Parathyroid adenoma (tissue), 2 donors: ENCODE measurements around the gene DYNC2LI1.

Source experiments
- H2AFZ ChIP-seq: fragments of 300-600 bp; sonication (generic); one replicate; pipeline ENCODE4 v1.7.0; 2017; ENCODE audit warnings: antibody characterized with exemption, mild to moderate bottlenecking
- H3K27ac ChIP-seq: fragments of 300-600 bp; sonication (generic); one replicate; pipeline ENCODE4 v1.7.0; 2017
- H3K27me3 ChIP-seq: fragments of 300-600 bp; sonication (generic); one replicate; pipeline ENCODE4 v1.7.0; 2017; ENCODE audit warnings: low read length; ENCODE audit not compliant: control insufficient read depth, insufficient read depth
- H3K36me3 ChIP-seq: fragments of 300-600 bp; sonication (generic); one replicate; pipeline ENCODE4 v1.7.0; 2017; ENCODE audit warnings: low read length; ENCODE audit not compliant: control insufficient read depth, insufficient read depth
- H3K4me1 ChIP-seq: fragments of 300-600 bp; sonication (generic); one replicate; pipeline ENCODE4 v1.7.0; 2017; ENCODE audit warnings: control low read depth
- H3K4me2 ChIP-seq: fragments of 300-600 bp; sonication (generic); one replicate; pipeline ENCODE4 v1.7.0; 2017; ENCODE audit warnings: low read length
- H3K4me3 ChIP-seq: fragments of 300-600 bp; sonication (generic); one replicate; pipeline ENCODE4 v1.7.0; 2017; ENCODE audit warnings: low read depth, low read length
- H3K79me2 ChIP-seq: fragments of 300-600 bp; sonication (generic); one replicate; pipeline ENCODE4 v1.7.0; 2017; ENCODE audit warnings: control low read depth
- H3K9ac ChIP-seq: fragments of 300-600 bp; sonication (generic); one replicate; pipeline ENCODE4 v1.7.0; 2017; ENCODE audit warnings: mild to moderate bottlenecking
- H3K9me3 ChIP-seq: fragments of 300-600 bp; sonication (generic); one replicate; pipeline ENCODE4 v1.7.0; 2017; ENCODE audit warnings: low read length; ENCODE audit not compliant: control insufficient read depth
- CTCF ChIP-seq: fragments of 300-600 bp; sonication (generic); IDR thresholded peaks from one replicate; pipeline ENCODE4 v1.7.0; 2017; ENCODE audit warnings: antibody characterized with exemption, mild to moderate bottlenecking
- donor health status: primary hyperparathyroidism.

The DYNC2LI1 gene

GRCh38 chr2:43776324-43776723, 2.5 kb downstream of the DYNC2LI1 start:
- no peak overlapping the region for H3K4me2 ChIP-seq
- H3K9ac ChIP-seq: no peak overlapping the region
- H2AFZ ChIP-seq: no peak overlapping the region
- H3K4me3 ChIP-seq: no peak overlapping the region
- no peak for TF ChIP-seq CTCF
- H3K27me3 ChIP-seq: no peaks in the 10 kb centered on the region
- H3K27ac ChIP-seq: no peak overlapping the region
- no peaks in the 10 kb centered on the region for H3K9me3 ChIP-seq
- H3K4me1 ChIP-seq: peaks cover 5% of the 10 kb centered on the region
- H3K36me3 ChIP-seq: no peaks in the 10 kb centered on the region
- H3K79me2 ChIP-seq: peaks cover 3% of the 10 kb centered on the region

DNA sequence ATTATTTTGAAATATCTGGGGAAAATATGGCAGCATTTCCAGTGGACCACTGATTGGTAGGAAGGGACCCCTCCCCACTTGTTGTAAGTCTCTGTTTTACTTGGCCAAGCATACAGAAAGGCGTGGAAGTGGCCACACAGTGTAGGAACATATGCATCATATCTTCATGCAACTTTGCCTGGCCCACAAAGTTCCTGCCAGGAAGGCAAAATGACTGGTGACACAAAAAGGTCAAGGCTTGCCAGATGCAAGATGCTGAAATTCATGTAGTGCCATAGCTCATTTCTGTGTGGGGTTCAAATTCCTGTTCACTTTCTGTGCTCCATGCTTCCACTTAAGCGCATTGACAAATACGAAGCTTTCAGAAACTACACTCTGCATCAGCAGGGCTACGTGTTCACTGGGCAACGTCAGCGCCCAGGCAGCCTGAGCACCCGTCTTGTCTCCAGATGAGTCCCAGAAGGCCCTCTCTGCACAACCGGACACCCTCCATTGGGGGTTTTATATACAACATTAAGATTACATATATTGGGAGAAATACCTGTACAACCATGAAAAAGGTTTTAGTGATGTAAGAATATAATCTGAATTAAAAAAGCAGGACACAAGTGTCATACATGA, 3.6 kb downstream of the DYNC2LI1 start:
- no peaks in the 10 kb centered on the region for H3K9me3 ChIP-seq
- H2AFZ ChIP-seq: no peak overlapping the region
- H3K27me3 ChIP-seq: no peaks in the 10 kb centered on the region
- peaks cover 3% of the 10 kb centered on the region for H3K79me2 ChIP-seq
- H3K4me2 ChIP-seq: no peak overlapping the region
- TF ChIP-seq CTCF: no peak
- no peak overlapping the region for H3K9ac ChIP-seq
- no peaks in the 10 kb centered on the region for H3K36me3 ChIP-seq
- H3K4me1 ChIP-seq: peaks cover 5% of the 10 kb centered on the region
- H3K27ac ChIP-seq: no peak overlapping the region
- no peak overlapping the region for H3K4me3 ChIP-seq

GRCh38 chr2:43778233-43778632, 4.4 kb downstream of the DYNC2LI1 start:
- Histone ChIP-seq H3K4me2 (no peak overlapping the region), H3K4me1 (peaks cover 5% of the 10 kb centered on the region), H3K27ac (no peak overlapping the region), H3K79me2 (peaks cover 3% of the 10 kb centered on the region), H3K9ac (no peak overlapping the region), H3K9me3 (no peaks in the 10 kb centered on the region), H3K27me3 (no peaks in the 10 kb centered on the region), H3K36me3 (no peaks in the 10 kb centered on the region), H3K4me3 (no peak overlapping the region), H2AFZ (no peak overlapping the region)
- TF ChIP-seq CTCF: no peak

DNA sequence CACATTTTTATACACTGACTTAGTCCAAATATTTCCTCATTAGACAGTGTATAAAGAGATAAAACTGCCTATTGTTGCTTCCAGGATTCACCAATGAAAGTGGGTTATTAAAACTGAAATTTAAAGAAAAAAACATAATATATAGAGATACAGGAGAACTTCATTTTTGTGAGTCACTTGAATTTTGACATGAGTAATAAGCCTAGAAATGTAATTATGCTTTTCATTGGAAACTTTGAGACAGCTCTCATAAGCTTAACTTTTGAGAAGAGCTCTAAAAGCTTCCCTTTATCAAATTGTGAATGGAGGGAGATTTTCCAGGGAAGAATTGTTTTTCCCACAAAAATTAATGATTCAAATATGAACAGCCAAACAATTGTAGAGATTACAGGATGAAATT, 14.1 kb downstream of the DYNC2LI1 start:
- Histone ChIP-seq H3K79me2 (no peaks in the 10 kb centered on the region), H3K9me3 (no peaks in the 10 kb centered on the region), H2AFZ (no peak overlapping the region), H3K4me2 (no peak overlapping the region), H3K4me3 (no peak overlapping the region), H3K27ac (no peak overlapping the region), H3K36me3 (no peaks in the 10 kb centered on the region), H3K4me1 (no peaks in the 10 kb centered on the region), H3K9ac (no peak overlapping the region), H3K27me3 (no peaks in the 10 kb centered on the region)
- no peak for TF ChIP-seq CTCF

GRCh38 chr2:43788646-43789045, 14.8 kb downstream of the DYNC2LI1 start:
- Histone ChIP-seq H2AFZ (no peak overlapping the region), H3K9ac (no peak overlapping the region), H3K4me1 (no peaks in the 10 kb centered on the region), H3K27me3 (no peaks in the 10 kb centered on the region), H3K4me3 (no peak overlapping the region), H3K9me3 (no peaks in the 10 kb centered on the region), H3K27ac (no peak overlapping the region), H3K36me3 (no peaks in the 10 kb centered on the region), H3K79me2 (no peaks in the 10 kb centered on the region), H3K4me2 (no peak overlapping the region)
- no peak for TF ChIP-seq CTCF
